Measurements from ENCODE around the gene DNAH10.

The DNAH10 gene

DNA sequence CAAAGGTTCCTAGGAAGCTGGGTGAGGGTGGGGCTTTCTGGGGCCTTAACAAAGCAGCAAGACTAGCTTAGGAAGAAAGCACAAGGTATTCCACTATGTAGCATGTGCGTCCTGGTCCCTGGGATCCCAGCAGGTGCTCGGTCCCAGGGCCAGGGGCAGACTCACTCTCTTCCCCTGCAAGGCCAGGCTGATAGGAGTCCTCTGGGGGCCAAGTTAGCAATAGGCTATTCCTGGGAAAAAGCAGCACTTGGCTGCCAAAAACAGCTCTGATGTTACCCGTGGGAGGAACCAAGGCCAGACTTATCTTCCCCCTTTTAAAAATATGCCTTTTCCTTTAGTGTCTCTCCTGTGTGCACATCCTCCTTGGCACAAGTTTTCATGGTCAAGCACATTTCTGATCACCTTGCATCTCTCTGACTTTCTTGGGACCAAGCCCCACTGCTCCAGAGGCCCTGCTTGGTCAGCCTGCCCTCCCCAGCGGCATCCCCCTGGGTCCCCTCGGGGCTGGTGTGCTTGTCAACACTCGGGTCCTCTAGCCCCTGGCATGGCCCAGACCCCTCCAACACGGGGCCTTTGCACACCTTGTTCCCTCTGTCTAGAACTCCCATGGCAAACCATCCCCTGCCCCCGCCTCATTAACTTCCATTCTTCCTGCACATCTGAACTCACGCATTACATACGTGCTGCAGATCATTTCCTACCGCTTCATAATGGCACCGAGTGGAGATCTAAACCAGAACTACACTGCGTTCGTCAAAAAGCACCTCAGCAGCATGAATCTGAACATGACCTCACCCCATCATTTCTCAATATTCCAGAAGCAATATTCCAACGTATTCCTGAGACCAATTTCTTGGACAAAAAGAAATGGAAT lies 188.6 kb downstream of the DNAH10 start:
- no peak for DNase-seq

DNA sequence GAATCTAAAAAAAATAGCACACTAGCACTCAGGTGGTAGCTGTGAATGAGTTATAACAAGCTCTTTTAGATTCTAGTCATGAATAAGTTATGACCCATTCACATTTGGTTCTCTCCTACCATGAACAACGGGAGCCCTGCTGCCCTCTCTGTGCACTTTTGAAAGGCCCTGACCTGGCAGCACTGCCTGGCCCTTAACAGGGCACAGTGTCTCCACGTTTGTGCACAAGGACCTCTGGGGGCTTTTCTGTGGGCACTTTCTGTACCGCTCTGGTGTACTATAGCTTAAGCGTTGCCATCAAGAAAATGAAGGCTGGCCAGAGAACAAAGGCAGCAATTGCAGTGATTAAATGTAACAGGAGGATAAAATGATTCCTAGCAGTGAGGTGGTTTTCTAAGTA lies 189.4 kb downstream of the DNAH10 start:
- DNase-seq, result no peak

DNA sequence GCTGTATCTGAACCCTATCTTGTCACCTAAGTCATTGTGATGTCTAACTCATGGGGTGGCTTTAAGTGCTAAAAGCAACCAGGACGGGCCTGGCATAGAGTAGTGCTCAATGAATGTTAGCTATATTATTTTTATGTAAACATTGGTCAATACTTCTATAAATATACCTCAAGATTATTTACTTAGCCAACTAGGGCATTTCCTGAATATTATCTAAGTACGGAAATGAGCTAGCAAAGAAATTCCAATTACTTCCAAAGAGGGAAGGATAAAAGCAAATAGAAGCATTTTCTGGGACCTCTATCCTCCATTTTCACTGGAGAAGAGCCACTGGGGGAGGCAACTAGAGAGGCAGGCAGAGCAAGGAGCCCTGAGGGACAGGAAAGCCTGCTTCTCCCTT lies 189.9 kb downstream of the DNAH10 start:
- DNase-seq, result no peak

DNA sequence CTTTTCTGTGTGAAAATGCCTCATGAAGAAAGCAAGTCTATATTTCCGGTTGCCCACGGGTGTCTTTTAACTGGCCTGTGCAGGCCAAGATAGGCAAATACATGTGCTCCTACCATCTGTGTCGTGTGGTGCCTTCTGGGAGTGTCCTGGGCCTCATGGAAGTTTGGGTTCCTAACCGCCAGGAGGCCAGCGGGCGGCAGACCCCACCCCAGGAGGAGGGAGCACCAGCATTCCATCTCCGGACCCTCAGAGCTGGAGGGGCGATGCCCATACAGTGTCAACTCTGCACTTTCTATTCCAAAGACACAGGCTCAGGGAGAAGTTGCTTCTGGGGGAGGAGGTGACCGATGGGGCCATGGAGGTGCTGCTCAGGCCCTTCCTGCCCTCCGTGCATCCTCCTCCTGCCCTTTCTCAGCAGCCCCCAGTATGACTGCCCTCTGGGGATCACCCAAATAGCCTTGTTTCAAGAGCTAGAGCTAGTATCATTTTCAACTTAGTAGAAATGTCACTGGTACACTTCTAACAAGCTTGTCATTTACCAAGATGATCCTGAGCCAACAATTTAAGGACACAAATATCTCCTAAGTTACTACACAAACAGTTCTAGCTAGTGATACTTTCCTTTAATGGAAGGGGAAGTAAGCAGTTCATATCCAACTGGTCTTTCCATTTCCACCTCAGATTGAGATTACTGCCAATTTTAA lies 192.7 kb downstream of the DNAH10 start:
- no peak for DNase-seq

DNA sequence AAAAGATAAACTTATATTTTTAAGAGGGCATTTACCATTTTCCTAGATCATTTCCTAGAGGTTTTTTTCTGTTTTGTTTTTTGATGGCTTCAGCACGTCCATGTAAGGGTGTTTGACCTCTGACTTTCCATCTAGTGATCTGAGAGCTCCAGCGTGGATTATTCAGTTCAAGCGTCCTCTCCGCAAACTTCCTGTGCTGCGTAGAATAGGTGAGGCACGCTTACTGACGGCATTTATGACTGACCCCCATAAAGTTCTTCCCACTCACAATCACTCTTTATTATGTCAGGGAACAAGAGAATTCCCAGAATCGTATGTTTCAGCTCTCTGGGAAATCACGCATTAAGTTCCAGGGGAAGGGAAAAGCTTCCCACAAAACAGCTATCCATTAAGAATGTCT lies 194.1 kb downstream of the DNAH10 start:
- no peak for DNase-seq

DNA sequence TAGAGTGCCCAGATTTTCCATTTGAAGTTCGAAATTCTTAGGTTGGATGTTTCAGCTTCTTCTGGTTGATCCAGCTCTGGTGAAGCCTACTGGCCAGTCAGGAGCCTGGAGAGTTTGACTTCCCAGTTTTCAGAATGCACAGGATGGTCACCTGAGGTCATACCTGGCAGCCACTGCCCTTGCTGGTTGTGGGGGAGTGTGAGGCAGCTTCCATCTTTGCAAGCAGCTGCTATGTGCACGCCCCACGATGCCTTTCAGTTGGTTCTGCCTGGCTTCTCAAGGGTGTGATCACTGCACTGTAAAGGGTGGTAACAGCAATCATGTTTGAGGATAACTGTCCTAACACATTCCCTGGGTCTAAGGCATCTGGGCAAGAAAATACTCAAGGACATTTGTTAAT lies 195.1 kb downstream of the DNAH10 start:
- DNase-seq, result no peak

DNA sequence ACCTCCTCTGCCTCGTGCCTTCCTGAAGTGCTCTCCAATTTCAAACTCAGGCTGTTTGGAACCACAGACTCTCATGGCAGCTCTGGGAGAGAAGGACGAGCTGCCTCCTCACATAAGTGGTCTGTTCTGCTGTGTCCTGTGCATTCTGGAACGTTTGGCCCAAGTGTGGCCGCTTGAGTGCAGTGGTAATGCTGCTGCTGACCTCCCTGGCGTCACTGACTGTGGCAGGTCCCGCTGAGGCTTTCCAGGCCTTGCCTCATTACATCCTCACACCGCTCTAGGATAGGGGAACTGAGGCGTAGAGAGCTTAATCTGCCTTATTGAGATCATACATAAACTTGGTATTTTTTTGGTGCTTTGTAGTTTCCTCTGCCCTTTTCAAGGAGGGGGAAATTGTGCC lies 196.4 kb downstream of the DNAH10 start:
- no peak for DNase-seq

DNA sequence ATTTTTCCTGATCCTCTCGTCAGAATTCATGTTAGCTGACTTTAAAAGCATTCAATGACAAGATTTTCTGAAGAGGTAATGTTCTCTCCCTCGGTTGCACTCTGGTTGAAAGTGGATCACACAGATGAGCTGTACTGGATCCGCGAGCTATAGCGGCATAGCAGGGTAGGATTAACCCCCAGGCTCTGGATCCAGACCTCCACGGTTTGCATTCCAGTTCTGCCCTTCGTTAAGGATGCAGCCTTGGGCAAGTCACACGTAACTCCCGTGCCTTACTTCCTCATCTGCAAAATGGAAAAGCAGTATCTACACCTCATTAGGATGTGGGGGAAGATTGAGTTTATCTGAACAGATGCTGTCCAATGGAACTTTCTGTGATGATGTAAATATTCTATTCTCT lies 196.8 kb downstream of the DNAH10 start:
- no peak for DNase-seq

DNA sequence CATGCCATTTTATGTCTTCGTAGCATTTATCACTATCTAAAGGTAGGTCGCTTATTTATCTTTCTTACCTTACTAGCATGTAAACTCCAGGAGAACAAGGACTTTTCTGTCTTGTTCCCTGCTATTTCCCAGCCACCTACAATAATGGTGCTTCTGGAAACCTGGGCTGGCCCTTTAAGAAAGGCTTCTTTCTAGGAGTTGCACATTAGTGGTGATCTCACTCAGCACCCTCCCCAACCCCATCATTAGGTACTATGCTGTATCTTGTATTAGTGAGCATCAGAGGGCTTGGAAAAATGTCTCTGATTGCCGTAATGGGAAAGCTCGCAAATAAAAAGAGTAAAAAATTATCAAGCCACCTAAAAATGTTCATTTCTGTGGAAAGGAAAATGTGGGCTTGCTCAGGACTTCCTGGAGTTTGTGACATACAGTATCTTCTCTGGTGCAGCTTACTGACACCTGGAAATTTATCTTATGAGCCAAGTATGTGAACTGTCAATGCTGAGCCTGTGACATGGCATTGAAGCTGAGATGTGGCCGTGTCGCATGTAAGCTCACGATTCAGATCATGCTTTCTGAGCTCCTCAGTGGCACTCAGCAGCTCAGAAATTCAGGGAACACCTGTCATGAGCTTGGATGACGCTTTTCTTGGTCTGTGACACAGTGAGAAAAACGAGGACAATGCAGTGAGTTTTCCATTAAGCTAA lies 198.1 kb downstream of the DNAH10 start:
- no peak for DNase-seq

DNA sequence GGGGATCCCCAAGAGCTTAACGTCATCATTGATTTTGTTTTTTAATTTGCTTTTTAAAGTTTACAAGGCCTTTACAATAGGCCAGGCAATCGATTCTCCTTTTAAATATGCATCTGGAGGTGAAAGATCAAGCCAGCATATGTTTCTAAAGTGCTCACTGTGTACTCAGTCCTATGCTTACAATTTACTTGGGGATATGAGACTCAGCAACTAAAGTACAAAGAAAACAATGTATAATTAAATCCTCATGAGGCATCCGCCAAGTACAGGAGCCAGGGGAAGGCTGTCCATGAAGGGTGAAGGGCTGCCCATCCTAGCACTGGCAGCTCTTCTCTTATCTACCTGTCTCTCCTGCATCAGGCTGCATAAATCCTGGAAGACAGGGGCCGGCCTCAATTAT lies 198.8 kb downstream of the DNAH10 start:
- no peak for DNase-seq

DNA sequence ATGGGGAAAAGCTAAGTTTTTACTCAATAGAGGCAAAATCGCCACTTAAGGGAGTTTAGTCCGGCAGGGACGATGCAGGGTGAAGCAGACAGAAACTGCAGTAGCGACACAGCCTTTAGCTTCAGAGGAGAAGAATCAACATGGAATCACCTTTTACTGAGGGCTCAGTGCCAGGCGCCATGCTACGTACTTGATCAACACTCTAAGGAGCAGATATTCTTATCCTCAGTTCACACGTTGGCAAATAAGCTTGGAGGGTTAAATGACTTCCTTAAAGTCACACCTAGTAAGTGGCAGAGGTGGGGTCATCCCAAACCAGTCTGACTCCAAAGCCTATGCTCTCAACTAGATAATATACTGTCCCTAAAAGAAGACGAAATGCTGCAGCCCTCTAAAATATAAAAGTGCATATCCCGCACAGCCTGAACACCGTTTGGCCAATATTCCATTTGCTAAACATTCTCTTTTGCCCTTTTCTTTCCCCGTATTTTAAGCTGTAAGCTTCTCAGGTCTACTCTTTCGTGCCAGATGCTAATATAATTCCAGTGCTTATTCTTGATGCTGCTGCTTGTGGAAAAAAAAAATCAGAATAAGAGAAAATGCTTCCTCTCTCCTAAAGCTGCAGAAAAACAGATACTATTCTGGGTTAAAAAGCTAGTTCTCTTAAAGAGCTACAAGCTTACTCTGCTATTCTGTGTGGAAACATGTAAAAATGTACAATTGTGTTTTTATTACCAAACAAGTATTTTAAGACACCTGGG lies 199.7 kb downstream of the DNAH10 start:
- DNase-seq, result no peak

DNA sequence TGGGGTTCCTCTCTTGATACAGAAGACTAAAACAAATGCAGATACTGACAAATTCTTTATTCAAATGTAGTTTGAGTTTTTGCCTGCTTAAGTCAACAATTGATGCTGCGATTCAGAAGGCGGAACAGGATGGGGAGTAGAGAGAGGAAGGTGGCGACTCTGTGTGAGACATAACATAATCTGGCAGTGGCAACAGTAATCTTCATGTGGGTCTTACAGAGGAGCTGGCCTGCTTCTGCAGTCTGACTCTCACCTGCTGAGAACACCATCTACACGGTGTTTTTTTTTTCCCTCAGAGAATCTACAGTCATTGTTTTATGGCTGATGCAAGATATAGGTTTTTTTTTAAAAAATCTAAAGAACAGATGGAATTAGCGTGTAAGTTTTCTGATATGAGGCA lies 200.4 kb downstream of the DNAH10 start:
- no peak for DNase-seq

DNA sequence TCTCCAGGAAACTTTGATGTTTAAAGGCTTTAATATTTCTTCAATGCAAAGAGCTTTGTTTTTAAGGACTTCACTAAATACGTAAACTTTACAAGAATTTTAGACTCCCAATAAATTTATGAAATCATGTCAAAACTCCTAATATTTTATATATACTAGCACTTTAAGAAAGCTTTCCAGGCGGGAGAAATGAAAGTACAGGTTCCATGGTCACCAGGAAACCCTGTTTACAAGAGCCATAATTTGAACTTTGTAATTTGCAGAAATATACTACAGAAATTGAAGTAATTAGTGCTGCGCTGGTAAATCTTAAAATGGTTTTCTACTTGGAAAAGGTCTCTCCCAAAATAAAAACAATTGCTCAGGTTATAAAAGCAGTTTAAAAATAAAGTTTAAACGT lies 201.7 kb downstream of the DNAH10 start:
- no peak for DNase-seq

DNA sequence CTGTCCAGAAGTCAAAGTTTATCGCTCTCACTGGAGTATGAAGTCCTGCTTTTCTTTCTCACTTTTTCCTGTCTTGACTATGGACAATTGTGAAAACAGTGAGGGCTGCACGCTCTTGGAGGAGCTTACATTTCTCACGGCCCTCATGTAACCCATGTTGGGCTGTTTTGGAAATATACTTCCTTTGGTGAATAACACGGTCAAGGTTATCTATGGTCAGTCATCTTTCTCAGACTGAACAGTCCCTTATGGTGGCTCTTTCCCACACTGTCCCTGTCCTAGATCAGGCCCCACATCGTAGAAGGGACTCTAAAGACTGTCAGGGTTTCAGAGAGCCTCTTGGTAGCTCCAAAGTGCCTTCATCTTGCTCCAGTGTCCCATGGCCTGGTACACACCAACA lies 203.3 kb downstream of the DNAH10 start:
- no peak for DNase-seq

DNA sequence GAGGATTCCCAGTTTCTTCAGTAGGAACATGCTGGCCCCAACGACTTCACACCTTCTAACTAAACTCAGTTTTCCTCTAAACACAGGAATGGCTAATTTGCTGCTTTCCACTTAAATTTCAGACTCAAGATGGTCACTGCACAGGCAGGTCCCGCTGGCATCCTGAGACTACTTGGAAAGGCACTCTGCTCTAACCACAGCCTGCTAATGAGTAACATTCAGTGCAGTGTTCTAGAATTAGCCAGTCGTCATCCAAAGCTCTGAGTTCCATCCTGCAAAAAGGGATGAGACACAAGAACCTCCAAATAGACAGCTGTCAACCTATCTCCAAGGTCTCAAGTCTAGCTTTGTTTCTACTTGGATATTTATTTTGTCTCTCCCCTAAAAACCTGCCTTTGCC lies 204.5 kb downstream of the DNAH10 start:
- no peak for DNase-seq

DNA sequence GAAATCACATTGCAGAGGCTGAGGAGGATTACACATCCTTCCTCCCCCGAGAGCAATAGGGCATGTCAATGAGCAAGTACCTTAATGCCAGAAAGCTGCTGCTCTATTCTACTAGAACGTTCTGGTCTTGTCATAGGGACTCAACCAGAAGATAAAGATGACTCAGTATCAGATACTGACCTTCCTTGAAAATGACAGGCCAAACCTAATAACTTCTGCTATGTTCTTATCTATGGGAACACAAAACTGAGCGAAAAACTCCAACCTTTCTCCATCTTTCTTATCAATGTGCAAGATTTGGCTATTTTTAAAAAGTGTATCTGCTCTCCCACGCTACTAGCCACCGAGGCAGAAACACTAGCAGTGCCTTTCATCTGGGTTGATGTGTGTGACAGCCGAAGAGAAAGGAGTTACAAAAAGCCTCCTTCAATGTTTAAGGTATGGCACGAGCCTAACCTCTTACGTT lies 205.1 kb downstream of the DNAH10 start:
- no peak for DNase-seq

DNA sequence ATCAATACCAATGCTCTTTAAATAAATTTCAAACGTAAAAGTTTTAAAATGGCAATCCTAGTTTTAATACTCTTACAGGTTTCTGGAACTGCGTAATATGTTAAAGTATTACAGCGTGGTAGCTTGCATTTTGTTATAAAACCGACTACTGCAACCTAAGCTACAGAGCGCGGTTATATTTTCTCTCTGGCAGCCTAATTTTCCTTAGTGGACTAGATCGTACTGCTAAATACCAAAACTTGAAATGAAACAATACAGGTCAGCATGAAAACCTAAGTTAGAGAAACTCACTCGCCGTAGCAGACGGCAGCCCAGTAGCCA lies 209.3 kb downstream of the DNAH10 start:
- no peak for DNase-seq

DNA sequence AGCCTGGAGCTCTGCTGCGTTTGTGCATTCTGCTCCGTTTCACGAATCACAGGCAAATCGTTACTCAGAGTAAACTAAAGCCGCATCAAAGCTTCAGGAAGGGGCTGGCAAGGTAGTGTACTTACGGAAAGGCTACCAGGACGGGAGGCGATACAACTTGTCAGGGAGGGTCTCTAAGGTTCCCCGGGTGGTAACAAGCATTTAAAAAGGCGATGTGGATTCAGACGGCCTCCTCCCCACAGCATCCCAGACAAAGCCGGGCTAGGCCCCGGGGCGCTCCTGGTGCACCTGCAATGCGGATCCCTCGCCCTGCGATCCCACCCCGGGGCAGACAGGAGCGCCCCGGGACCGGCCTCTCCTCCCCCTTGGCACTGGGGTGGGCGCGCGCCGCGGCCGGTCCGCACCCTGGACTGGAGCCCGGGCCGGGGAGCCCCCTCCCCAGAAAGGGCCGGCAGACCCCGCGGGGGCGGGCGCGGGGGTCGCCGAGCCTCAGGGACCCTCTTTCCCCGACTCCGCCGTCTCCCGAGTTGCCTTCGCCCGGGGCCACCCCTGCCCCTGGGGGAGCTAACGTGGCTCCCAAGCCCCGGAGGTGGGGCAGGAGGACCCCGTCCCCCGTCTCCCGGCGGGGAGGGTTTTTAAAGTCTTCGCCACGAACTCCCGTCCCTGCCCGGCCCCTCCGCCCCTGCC lies 209.8 kb downstream of the DNAH10 start:
- peak; percentile 13 to 16 for DNase-seq

DNA sequence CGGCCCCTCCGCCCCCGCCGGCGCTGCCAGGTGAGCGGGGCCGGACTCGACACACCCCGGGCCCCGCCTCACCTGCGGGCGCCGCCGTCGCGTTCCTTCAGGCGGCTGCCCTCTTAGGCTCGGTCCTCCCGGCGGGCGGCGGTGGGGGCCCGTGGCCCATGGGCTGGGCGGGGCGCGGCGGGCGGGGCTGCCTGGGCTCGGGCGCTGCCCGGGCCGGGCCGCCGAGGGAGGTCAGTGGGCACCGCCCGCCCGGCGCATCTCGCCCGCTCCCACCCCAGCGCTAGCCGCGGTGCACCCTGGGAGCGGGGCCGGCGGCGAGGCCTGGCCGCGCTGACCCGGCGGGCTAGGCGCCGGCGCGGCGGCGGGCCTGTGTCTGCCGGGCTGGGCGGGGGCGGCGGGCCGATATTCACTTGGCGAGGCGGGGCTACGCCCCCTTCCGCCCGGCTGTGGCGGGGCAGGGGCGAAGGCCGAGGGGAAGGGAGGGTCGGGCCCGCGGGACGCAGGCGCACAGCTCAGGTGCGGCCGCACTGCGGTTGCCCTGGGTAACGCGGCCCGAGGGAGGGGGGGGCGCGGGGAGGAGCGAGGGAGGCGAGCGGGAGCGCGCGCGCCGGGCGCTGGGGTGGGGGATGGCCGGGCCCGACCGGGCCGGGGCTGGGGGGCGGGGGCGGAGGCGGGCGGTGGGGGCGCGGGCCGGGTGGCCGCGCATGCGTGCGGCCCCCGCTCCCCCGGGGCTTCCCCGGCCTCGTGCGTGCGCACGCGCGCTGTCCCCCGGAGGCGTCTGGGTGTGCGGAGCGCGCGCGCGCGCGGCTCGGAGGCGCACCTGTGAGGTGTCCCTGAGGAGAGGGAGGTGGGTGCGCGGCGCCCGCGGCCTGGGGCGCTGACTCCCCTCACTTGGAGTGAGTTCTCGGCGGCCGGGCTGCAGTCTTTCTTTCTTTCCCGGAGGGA lies 210.6 kb downstream of the DNAH10 start, which contains the start of the genes CCDC92 and ZNF664:
Gene CCDC92, minus strand, starts transcription at position 375 of the 945 bp plus-strand sequence. CDS start 28,526 bp downstream, outside the sequence.
Gene ZNF664, plus strand, starts transcription at position 759 of the 945 bp plus-strand sequence. CDS start 38,930 bp downstream, outside the sequence.
- DNase-seq, result peak; percentile 93 to 95

DNA sequence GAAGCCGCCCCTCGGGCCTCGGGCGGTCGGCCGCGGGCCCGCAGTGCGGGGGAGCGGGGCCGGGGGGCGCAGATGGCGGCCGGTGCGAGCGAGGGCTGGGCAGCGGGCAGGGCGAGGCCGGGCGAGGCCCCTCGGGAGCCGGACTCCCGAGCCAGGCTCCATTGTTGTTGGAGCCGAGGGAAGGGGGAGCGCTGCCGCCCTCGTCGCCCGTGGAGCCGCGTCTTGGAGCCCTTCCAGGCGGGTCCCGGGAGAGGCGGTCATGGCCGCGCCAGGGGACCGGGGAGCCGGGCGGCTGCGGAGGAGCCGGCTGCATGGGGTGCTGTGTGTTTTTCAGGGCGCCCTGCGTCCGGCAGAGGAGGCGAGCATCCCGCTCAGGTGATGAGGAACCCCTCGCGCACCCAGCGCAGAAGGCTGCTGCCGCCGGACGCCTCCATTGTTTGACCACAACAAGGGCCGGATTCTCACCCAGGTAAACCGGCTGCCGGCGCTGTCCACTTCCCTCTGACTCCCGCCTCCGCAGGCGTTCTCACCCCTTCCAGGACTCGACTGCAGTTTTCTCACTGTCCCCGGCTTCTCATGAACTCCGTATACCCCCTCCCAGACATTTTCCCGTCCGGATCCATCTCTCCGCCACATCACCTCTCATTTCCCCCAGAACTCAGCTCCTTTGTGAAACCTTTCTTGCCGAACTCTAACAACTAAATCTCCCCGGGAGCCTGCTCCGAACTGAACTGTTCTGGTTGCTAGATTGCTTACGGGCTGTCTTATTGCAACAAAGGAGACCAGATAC lies 211.6 kb downstream of the DNAH10 start:
- DNase-seq, result peak in 1 of 2 experiments; percentile 1
